Mucosa of rectum (tissue), 2 donors: ENCODE results near the gene CDK14.

Experiments
- H3K27ac ChIP-seq, 2 donors: one replicate each; pipeline ENCODE4 v1.7.0; 2013; ENCODE audit warnings: inconsistent platforms in 2 of 2, low read depth in 2 of 2, low read length in 2 of 2
- H3K27me3 ChIP-seq, 2 donors: one replicate each; pipeline ENCODE4 v1.7.0; 2013; ENCODE audit warnings: low read length in 2 of 2; ENCODE audit not compliant: control insufficient read depth in 2 of 2, insufficient read depth in 2 of 2
- H3K36me3 ChIP-seq, 2 donors: one replicate each; pipeline ENCODE4 v1.7.0; 2013; ENCODE audit warnings: low read length in 2 of 2; ENCODE audit not compliant: control insufficient read depth in 2 of 2, insufficient read depth in 2 of 2
- H3K4me1 ChIP-seq, 2 donors: one replicate each; pipeline ENCODE4 v1.7.0; 2013; ENCODE audit warnings: low read length in 2 of 2, mild to moderate bottlenecking in 1 of 2; ENCODE audit not compliant: control insufficient read depth in 2 of 2, insufficient read depth in 2 of 2
- H3K4me3 ChIP-seq, 2 donors: one replicate each; pipeline ENCODE4 v1.7.0; 2013; ENCODE audit warnings: low read length in 2 of 2
- H3K9ac ChIP-seq, 2 donors: one replicate each; pipeline ENCODE4 v1.7.0; 2013; ENCODE audit warnings: low read length in 2 of 2, low read depth in 1 of 2, mild to moderate bottlenecking in 1 of 2
- H3K9me3 ChIP-seq, 2 donors: one replicate each; pipeline ENCODE4 v1.7.0; 2013; ENCODE audit warnings: low read length in 2 of 2; ENCODE audit not compliant: control insufficient read depth in 2 of 2
- donor health status: healthy.
- donor health status: Normal muscosa, but diverticular disease.

The CDK14 gene

DNA sequence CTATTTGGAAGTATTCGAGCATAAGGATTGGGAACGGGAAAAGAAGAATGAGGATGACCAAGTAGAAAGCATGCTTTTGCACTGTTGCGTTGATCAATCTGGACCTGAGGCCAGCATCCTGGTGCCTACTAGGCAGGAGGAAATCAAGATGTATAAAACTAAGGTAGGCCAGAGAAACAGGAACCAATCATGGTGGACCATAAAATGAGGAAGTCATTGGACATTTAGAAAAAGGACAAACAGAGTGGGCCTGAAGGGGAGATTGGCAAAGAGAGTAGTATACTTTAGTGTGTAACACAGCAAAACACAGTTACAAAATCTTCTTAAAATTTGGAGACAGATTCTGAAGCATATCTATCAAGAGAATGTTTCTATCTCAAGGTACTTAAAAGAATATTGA, 497.1 kb downstream of the CDK14 start:
- no peaks in the 10 kb centered on the region for H3K9me3 ChIP-seq
- H3K4me3 ChIP-seq: no peak overlapping the region
- no peak overlapping the region for H3K9ac ChIP-seq
- H3K27ac ChIP-seq: no peak overlapping the region
- no peaks in the 10 kb centered on the region for H3K27me3 ChIP-seq
- H3K36me3 ChIP-seq: no peaks in the 10 kb centered on the region
- no peaks in the 10 kb centered on the region for H3K4me1 ChIP-seq

DNA sequence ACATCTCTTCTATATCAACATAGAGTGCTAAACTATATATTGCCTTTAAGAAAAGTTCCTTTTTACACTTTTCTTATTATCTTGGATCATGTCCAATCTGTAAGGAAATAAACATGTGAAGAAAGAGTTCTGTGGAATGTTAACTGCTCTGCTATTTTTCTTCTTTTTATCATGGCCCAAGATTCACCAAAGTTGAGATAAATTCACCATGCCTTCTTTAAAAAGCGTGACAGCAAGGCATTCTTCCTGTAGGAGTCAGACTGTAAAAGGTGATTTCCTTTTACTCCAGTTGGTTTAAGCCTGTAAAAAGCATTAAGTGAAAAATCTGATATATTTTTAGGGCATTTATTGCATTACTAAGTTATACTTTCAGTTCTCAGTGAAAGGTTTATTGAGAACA, 502.4 kb downstream of the CDK14 start:
- H3K36me3 ChIP-seq: no peaks in the 10 kb centered on the region

GRCh38 chr7:91103363-91103762, 507.2 kb downstream of the CDK14 start:
- H3K36me3 ChIP-seq: no peaks in the 10 kb centered on the region
- H3K9me3 ChIP-seq: no peaks in the 10 kb centered on the region
- H3K27ac ChIP-seq: no peak overlapping the region
- H3K4me1 ChIP-seq: no peaks in the 10 kb centered on the region
- H3K4me3 ChIP-seq: no peak overlapping the region
- no peak overlapping the region for H3K9ac ChIP-seq
- no peaks in the 10 kb centered on the region for H3K27me3 ChIP-seq

More for the DNA sequence above, 502.4 kb downstream of the CDK14 start:
- Histone ChIP-seq H3K9me3 (no peaks in the 10 kb centered on the region), H3K9ac (no peak overlapping the region), H3K27me3 (no peaks in the 10 kb centered on the region), H3K27ac (no peak overlapping the region), H3K4me1 (no peaks in the 10 kb centered on the region), H3K4me3 (no peak overlapping the region)

DNA sequence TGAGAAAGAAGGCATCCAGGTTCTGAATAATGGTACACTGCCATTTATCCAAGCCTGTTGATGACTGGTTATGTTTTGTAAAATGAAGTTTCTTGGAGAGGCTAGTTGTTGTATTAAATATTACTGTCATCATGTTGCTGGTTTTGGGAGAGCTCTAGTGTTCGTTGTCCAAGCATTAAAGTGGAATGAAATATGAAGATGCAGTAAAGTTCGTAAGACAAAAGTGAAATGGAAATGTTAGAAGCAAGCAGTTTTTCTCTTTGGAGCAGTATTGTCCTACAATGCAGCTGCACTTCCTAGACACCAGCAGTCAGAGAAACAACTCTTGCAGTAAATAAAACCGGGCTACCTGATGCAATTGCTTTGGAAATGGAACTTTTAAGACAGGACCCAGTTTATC, 511.3 kb downstream of the CDK14 start:
- H3K27ac ChIP-seq: no peak overlapping the region
- H3K4me3 ChIP-seq: no peak overlapping the region
- no peaks in the 10 kb centered on the region for H3K27me3 ChIP-seq
- H3K9me3 ChIP-seq: no peaks in the 10 kb centered on the region
- no peaks in the 10 kb centered on the region for H3K36me3 ChIP-seq
- H3K4me1 ChIP-seq: no peaks in the 10 kb centered on the region
- no peak overlapping the region for H3K9ac ChIP-seq

DNA sequence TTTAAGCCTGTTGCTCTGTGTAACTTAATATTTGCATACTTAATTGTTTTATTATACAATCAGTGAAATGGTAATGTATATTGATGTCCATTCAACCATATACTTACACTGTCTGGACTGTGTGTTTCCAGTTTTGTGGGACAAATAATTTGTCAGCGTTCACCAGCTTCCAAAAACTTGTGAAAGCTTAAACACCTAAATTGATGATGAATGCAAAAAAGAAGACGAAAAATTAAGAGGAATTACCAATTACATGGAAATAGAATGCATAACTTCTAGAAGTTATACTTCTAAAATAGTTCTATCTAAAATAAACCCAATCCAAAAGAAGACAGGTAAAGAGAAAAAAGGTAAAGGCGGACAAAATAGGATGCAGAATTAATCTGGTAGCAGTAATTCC, 513.1 kb downstream of the CDK14 start:
- Histone ChIP-seq H3K4me3 (no peak overlapping the region), H3K27me3 (no peaks in the 10 kb centered on the region)

DNA sequence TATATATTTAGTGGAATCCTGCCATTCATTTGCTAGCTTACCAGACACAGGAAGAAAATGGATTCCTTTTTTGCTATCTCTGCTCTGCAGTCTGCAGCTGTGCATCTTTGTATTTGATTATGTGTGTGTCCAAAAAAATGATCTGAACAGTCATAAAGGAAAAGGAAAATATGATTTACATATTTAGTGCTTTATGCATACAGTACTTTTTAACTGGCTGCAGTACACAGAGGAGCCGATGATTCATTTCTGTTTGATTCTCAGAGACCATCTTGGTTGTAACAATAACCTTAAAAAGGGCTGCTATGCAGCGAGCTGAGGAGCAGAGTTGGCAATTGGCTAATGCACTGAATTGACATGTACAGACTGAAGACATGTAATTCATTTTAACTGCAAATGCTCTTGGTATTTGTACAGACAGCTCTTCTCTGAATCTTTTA, 516.8 kb downstream of the CDK14 start:
- no peaks in the 10 kb centered on the region for H3K36me3 ChIP-seq
- no peaks in the 10 kb centered on the region for H3K9me3 ChIP-seq
- H3K4me1 ChIP-seq: no peaks in the 10 kb centered on the region
- no peak overlapping the region for H3K4me3 ChIP-seq
- H3K9ac ChIP-seq: no peak overlapping the region
- H3K27me3 ChIP-seq: no peaks in the 10 kb centered on the region
- H3K27ac ChIP-seq: no peak overlapping the region

More for the DNA sequence above, 513.1 kb downstream of the CDK14 start:
- H3K4me1 ChIP-seq: no peaks in the 10 kb centered on the region
- no peaks in the 10 kb centered on the region for H3K9me3 ChIP-seq
- H3K27ac ChIP-seq: no peak overlapping the region
- H3K36me3 ChIP-seq: no peaks in the 10 kb centered on the region
- no peak overlapping the region for H3K9ac ChIP-seq

GRCh38 chr7:91114232-91114631, 518.1 kb downstream of the CDK14 start:
- H3K9ac ChIP-seq: no peak overlapping the region
- H3K27ac ChIP-seq: no peak overlapping the region
- H3K9me3 ChIP-seq: no peaks in the 10 kb centered on the region
- H3K4me3 ChIP-seq: no peak overlapping the region
- no peaks in the 10 kb centered on the region for H3K4me1 ChIP-seq
- no peaks in the 10 kb centered on the region for H3K36me3 ChIP-seq
- H3K27me3 ChIP-seq: no peaks in the 10 kb centered on the region

- Histone ChIP-seq H3K9ac (no peak overlapping the region), H3K27me3 (no peaks in the 10 kb centered on the region), H3K4me1 (no peaks in the 10 kb centered on the region), H3K36me3 (no peaks in the 10 kb centered on the region), H3K9me3 (no peaks in the 10 kb centered on the region), H3K4me3 (no peak overlapping the region), H3K27ac (no peak overlapping the region)
These were observed 530.6 kb downstream of the CDK14 start for GRCh38 chr7:91126762-91127161.

GRCh38 chr7:91127325-91127724, 531.2 kb downstream of the CDK14 start:
- no peak overlapping the region for H3K9ac ChIP-seq
- no peaks in the 10 kb centered on the region for H3K27me3 ChIP-seq
- H3K27ac ChIP-seq: no peak overlapping the region
- H3K4me3 ChIP-seq: no peak overlapping the region
- no peaks in the 10 kb centered on the region for H3K9me3 ChIP-seq
- no peaks in the 10 kb centered on the region for H3K36me3 ChIP-seq
- no peaks in the 10 kb centered on the region for H3K4me1 ChIP-seq

DNA sequence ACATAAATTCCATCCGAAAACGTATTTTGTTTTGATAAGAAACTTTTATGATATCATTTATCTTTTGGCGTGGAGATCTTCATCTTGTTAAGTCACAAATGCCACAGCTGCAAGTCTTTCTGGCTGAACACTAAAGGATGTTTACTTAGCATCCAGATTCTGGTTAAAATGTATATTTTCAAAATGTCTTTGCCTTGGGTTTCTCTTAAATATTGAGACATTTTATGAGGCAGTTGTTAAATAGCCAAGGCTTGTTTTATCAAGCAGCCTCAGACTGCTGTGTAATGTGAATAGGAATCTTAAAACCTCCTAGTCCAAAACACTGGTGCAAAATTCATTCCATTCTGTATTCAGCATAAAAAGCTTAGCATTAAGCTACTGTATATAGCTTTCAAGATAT, 531.8 kb downstream of the CDK14 start:
- H3K27ac ChIP-seq: no peak overlapping the region
- no peaks in the 10 kb centered on the region for H3K27me3 ChIP-seq
- H3K9ac ChIP-seq: no peak overlapping the region
- no peak overlapping the region for H3K4me3 ChIP-seq
- no peaks in the 10 kb centered on the region for H3K4me1 ChIP-seq
- no peaks in the 10 kb centered on the region for H3K36me3 ChIP-seq
- no peaks in the 10 kb centered on the region for H3K9me3 ChIP-seq

- no peak overlapping the region for H3K4me3 ChIP-seq
These were observed 532.7 kb downstream of the CDK14 start for GRCh38 chr7:91128683-91129348.

More at GRCh38 chr7:91128683-91129348, 532.7 kb downstream of the CDK14 start:
- no peaks in the 10 kb centered on the region for H3K36me3 ChIP-seq
- no peaks in the 10 kb centered on the region for H3K4me1 ChIP-seq
- H3K9ac ChIP-seq: no peak overlapping the region
- H3K27ac ChIP-seq: no peak overlapping the region
- H3K9me3 ChIP-seq: no peaks in the 10 kb centered on the region
- no peaks in the 10 kb centered on the region for H3K27me3 ChIP-seq
